Right ventricle myocardium inferior (tissue), 1 donor: ENCODE data around the gene RSBN1. TPM values are rescaled to one million over a fixed set of nuclear protein-coding genes. Genes with fewer than 3 reads are reported as not detected.
"Not testable (repeated sequence)": the region's sequence is repeated elsewhere in the genome, so short reads cannot be mapped to it uniquely, and the experiment has no call there.

Experiments
- ATAC-seq: fragments of 200-7000 bp; cut with Tn5 transposase; one replicate; pipeline ENCODE4 v1.9.1; 2020; ENCODE audit warnings: mild to moderate bottlenecking, moderate library complexity
- DNase-seq: peaks from one replicate; pipeline ENCODE4 v3.0.0; 2021; ENCODE audit errors: missing footprints
- intact Hi-C: fragments of 100-400 bp; cut with DNase I; formaldehyde crosslinking; loops from one replicate; pipeline ENCODE4 v1.11.0; 2022
- total RNA-seq: library from RNA; stranded (reverse); fragmentation: NEBNext Ultra II Directional; extraction: Animal tissue kit (Norgen Biotek cat#: 25700); gene quantifications from one replicate; pipeline ENCODE4 v1.2.1, GENCODE V29; 2021
- donor health status: DM: no; HTN: yes; CAD: no; lungs with severe emphysema.

The RSBN1 gene
- total RNA-seq, 1 donor from 2014 or later = 10.1 TPM

DNA sequence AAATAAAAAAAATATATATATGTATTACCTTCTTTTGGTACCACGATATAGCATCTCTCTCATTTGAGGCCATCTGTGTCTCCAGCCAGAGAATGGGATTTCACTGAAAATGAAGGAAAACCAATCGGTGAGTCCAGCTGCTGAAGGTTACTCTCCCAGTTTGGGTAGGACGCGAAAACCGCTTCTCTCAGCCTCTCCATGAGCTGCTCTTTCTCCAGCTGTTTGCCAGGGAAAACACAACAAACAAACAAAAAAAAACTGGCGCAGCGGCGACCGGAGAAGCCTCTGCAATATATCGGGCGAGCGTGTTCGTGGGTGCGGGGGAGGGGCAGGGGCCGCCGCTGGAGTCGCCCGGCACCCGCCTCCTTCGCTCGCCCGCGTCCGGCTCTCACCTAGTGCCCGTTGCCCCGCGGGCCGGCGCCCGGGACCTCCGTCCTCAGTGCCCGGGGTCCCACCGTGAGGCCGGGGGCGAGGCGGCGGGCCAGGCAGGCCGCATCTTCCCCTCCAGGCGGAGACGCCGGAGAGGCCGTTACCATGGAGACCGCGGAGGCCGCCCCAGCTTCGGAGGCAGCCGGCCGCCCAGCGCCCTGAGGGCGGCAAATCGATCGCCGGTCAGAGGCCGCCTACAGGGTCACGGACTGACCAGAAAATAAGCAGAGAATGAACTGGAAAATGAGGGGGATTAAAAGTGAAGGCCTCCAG lies 53.5 kb downstream of the RSBN1 start:
- intact Hi-C loops = loop anchor here (1.0 kb wide), 1 partner anchor 54 kb away; the partner anchor contains the start of gene RSBN1
- DNase-seq (peak; percentile 90), ATAC-seq (peak; percentile 77)

DNA sequence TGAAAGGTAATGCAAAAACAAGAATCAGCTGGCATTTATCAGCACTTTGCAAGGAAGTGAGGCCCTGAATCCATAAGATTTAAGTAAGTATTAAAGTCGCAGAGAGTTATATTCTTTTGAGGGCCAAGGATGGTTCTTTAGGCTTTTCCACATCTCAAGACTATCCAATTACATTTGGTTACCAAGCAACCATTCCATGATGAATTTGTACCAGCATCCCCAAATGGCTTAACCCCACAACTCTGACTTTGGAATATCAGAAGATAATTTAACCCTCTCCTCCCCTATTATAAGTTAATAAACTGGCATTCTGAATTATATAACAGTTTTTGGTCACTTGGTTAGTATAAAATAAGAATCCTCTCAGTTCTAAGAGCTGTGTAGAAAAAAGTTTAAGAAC lies 55.8 kb downstream of the RSBN1 start:
- DNase-seq (no peak), ATAC-seq (no peak)
- intact Hi-C loops = no loop called here

DNA sequence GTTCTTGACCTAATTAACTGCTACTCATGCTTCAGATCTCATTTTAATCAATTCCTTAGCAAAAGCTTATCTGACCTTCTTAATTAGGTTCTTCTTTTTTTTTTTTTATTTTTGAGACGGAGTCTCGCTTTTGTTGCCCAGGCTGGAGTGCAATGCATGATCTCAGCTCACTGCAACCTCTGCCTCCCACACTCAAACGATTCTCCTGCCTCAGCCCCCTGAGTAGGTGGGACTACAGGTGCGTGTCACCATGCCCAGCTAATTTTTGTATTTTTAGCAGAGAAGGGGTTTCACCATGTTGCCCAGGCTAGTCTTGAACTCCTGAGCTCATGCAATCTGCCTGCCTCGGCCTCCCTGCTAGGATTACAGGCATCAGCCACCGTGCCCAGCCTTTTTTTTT lies 58.9 kb downstream of the RSBN1 start:
- ATAC-seq, intact Hi-C loops, DNase-seq: not testable (repeated sequence)

GRCh38 chr1:113751516-113751915 lies 60.8 kb downstream of the RSBN1 start:
- DNase-seq (no peak), ATAC-seq (no peak)
- intact Hi-C loops = no loop called here

- no peak for ATAC-seq
- intact Hi-C loops = no loop called here
Measured at GRCh38 chr1:113751114-113751513, 61.2 kb downstream of the RSBN1 start.

DNA sequence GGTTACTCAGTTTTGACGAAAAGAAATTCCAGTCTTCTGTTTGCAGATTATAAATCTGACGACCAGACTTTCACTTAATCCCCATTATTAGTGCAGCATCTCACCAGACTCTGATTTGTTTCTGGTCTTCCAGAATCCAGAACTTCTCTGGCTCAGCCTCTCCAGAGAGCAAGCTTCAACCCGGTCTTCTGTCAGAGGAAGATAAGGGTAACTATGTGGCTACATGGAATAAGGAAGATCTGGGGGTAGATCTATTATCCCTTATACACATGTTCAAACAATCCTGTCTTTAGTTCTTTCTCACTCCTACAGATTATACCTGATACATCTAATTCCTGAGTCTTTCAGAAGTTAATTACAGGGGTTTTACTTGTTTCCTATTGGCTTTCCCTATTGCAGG lies 62.9 kb downstream of the RSBN1 start:
- intact Hi-C loops = no loop called here
- no peak for ATAC-seq
- no peak for DNase-seq

More at GRCh38 chr1:113751114-113751513, 61.2 kb downstream of the RSBN1 start:
- DNase-seq = no peak

DNA sequence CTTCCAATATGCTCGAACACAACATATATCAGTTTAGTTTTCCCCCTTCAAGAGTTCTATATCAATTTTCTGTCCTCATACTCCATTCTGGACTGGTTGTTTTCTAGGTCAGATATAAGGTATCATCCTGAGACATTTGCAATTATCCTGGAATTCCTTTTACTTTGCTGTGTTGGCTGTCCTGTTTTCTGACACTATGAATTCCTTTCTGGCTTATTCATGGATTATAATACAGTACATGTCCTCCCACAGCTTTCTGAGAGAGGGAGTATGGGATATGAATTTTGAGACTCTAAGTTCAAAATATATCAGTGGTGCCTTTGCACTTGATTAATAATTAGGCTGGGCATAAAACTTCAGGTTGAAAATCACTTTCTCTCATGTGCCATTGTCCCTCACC lies 64.9 kb downstream of the RSBN1 start:
- intact Hi-C loops = no loop called here
- ATAC-seq (no peak), DNase-seq (no peak)

GRCh38 chr1:113745425-113745824 lies 66.9 kb downstream of the RSBN1 start:
- ATAC-seq = no peak
- no peak for DNase-seq
- intact Hi-C loops = no loop called here

GRCh38 chr1:113744114-113744513 lies 68.2 kb downstream of the RSBN1 start:
- no peak for ATAC-seq
- DNase-seq = no peak
- intact Hi-C loops = no loop called here

DNA sequence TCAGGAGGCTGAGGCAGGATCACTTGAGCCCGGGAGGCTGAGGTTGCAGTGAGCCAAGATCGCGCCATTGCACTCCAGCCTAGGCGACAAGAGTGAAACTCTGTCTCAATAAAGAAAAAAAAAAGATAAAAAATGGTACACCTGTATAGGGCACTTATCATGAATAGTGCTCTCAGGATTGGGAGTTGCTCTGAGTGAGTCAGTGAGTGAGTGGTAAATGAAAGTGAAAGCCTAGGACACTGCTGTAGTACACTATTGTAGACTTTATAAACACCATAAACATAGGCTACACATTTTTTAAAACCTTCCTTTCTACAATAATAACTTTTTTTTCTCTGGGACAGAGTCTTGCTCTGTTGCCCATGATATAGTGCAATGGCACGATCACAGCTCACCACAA lies 69.8 kb downstream of the RSBN1 start:
- DNase-seq (no peak), ATAC-seq (no peak)
- intact Hi-C loops = no loop called here

GRCh38 chr1:113734357-113735055 lies 77.8 kb downstream of the RSBN1 start:
- intact Hi-C loops = no loop called here
- ATAC-seq = no peak
- no peak for DNase-seq

GRCh38 chr1:113732802-113733201 lies 79.5 kb downstream of the RSBN1 start:
- DNase-seq (no peak), ATAC-seq (no peak)
- intact Hi-C loops = no loop called here

- DNase-seq = no peak
- intact Hi-C loops = no loop called here
- no peak for ATAC-seq
Measured at GRCh38 chr1:113721010-113721409, 91.3 kb downstream of the RSBN1 start.

- intact Hi-C loops, ATAC-seq, DNase-seq: not testable (repeated sequence)
Measured at GRCh38 chr1:113718621-113719020, 93.7 kb downstream of the RSBN1 start.

GRCh38 chr1:113717506-113717905 lies 94.8 kb downstream of the RSBN1 start:
- intact Hi-C loops, ATAC-seq, DNase-seq: not testable (repeated sequence)

DNA sequence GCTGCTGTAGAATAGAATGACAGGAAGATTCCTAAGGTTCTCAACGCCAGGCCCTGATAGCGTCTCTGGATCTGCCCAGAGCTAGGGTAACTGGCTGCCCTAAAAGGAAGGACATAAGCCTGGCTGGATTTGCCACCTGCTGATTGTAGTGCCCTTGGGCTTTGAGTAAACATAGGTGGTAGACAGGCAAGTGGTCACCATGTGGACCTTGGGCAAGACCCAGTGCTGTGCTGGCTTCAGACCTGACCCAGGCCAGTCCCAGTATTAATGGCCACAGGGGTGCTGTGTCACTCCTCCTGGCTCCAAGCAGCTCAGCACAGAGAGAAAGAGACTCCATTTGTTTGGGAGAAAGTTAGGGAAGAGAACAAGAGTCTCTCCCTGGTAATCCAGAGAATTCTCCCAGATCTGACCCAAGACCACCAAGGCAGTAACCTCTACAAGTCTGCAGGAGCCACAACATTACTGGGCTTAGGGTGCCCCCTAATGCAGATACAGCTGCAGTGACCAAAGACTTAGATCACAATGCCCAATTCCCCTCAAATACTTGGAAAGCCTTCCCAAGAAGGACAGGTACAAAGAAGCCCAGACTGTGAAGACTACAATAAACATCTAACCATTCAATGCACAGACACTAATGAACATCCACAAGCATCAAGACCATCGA lies 97.5 kb downstream of the RSBN1 start:
- ATAC-seq (no peak), DNase-seq (no peak)
- intact Hi-C loops = no loop called here
